ENCODE data around the gene CDKL5. TPM values are rescaled to one million over a fixed set of nuclear protein-coding genes. Genes with fewer than 3 reads are reported as not detected.

The CDKL5 gene
- total RNA-seq, 1 donor from 2014 or later = 53.5 TPM

- H3K27me3 Mint-ChIP-seq (ENCODE audit: unreplicated experiment) = no peaks in the 10 kb centered on the region
- H3K27ac Mint-ChIP-seq (ENCODE audit: unreplicated experiment) = no peak overlapping the region
- H3K36me3 Mint-ChIP-seq (ENCODE audit: unreplicated experiment) = no peaks in the 10 kb centered on the region
- peaks cover 11% of the 10 kb centered on the region for H3K4me1 Mint-ChIP-seq (ENCODE audit: low read depth, unreplicated experiment)
- no peak for DNase-seq
- H3K9me3 Mint-ChIP-seq (ENCODE audit: unreplicated experiment) = no peaks in the 10 kb centered on the region
- TF ChIP-seq, protein P1, sequence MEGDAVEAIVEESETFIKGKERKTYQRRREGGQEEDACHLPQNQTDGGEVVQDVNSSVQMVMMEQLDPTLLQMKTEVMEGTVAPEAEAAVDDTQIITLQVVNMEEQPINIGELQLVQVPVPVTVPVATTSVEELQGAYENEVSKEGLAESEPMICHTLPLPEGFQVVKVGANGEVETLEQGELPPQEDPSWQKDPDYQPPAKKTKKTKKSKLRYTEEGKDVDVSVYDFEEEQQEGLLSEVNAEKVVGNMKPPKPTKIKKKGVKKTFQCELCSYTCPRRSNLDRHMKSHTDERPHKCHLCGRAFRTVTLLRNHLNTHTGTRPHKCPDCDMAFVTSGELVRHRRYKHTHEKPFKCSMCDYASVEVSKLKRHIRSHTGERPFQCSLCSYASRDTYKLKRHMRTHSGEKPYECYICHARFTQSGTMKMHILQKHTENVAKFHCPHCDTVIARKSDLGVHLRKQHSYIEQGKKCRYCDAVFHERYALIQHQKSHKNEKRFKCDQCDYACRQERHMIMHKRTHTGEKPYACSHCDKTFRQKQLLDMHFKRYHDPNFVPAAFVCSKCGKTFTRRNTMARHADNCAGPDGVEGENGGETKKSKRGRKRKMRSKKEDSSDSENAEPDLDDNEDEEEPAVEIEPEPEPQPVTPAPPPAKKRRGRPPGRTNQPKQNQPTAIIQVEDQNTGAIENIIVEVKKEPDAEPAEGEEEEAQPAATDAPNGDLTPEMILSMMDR (IDR thresholded peaks at IDR 0.05; ENCODE audit: partially characterized antibody, unreplicated experiment) = no peak
- no peak overlapping the region for H3K4me3 Mint-ChIP-seq (ENCODE audit: unreplicated experiment)
These were observed 109.5 kb downstream of the CDKL5 start for GRCh38 chrX:18534949-18535348.

DNA sequence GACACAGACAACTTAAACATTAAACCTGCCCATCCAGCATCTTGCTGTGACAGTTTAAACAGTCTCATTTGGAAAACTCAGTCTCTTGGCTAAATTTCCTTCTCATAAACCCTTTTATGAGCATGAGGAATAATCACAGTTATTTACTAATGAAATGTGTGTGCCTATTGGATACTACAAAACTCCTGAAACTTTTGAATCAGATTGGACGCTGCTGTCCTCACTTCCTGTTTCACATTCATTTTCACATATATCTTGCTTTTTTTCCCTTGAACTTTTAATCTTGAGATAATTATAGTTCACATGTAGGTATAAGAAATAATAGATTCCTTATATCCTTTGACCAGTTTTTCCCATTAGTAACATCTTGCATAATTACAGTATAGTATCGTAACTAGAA lies 111.7 kb downstream of the CDKL5 start:
- Mint-ChIP-seq H3K4me3 (ENCODE audit: unreplicated experiment) (no peak overlapping the region), H3K9me3 (ENCODE audit: unreplicated experiment) (no peaks in the 10 kb centered on the region), H3K36me3 (ENCODE audit: unreplicated experiment) (no peaks in the 10 kb centered on the region), H3K27me3 (ENCODE audit: unreplicated experiment) (no peaks in the 10 kb centered on the region), H3K4me1 (ENCODE audit: low read depth, unreplicated experiment) (peaks cover 18% of the 10 kb centered on the region), H3K27ac (ENCODE audit: unreplicated experiment) (no peak overlapping the region)
- TF ChIP-seq, protein P1 (IDR thresholded peaks at IDR 0.05; ENCODE audit: partially characterized antibody, unreplicated experiment) = no peak
- no peak for DNase-seq

GRCh38 chrX:18537524-18537923 lies 112.1 kb downstream of the CDKL5 start:
- no peaks in the 10 kb centered on the region for H3K27me3 Mint-ChIP-seq (ENCODE audit: unreplicated experiment)
- TF ChIP-seq, protein P1 (IDR thresholded peaks at IDR 0.05; ENCODE audit: partially characterized antibody, unreplicated experiment) = no peak
- no peak overlapping the region for H3K4me3 Mint-ChIP-seq (ENCODE audit: unreplicated experiment)
- H3K36me3 Mint-ChIP-seq (ENCODE audit: unreplicated experiment) = no peaks in the 10 kb centered on the region
- peaks cover 17% of the 10 kb centered on the region for H3K4me1 Mint-ChIP-seq (ENCODE audit: low read depth, unreplicated experiment)
- no peak overlapping the region for H3K27ac Mint-ChIP-seq (ENCODE audit: unreplicated experiment)
- DNase-seq = no peak
- H3K9me3 Mint-ChIP-seq (ENCODE audit: unreplicated experiment) = no peaks in the 10 kb centered on the region

GRCh38 chrX:18542131-18542530 lies 116.7 kb downstream of the CDKL5 start:
- TF ChIP-seq, protein P1 (IDR thresholded peaks at IDR 0.05; ENCODE audit: partially characterized antibody, unreplicated experiment) = no peak
- Mint-ChIP-seq H3K27me3 (ENCODE audit: unreplicated experiment) (no peaks in the 10 kb centered on the region), H3K4me3 (ENCODE audit: unreplicated experiment) (no peak overlapping the region), H3K9me3 (ENCODE audit: unreplicated experiment) (no peaks in the 10 kb centered on the region), H3K4me1 (ENCODE audit: low read depth, unreplicated experiment) (peaks cover 20% of the 10 kb centered on the region), H3K36me3 (ENCODE audit: unreplicated experiment) (no peaks in the 10 kb centered on the region), H3K27ac (ENCODE audit: unreplicated experiment) (no peak overlapping the region)
- DNase-seq = no peak

GRCh38 chrX:18542905-18543304 lies 117.5 kb downstream of the CDKL5 start:
- Mint-ChIP-seq H3K4me1 (ENCODE audit: low read depth, unreplicated experiment) (peaks cover 20% of the 10 kb centered on the region), H3K4me3 (ENCODE audit: unreplicated experiment) (no peak overlapping the region), H3K9me3 (ENCODE audit: unreplicated experiment) (peaks cover 1% of the 10 kb centered on the region), H3K36me3 (ENCODE audit: unreplicated experiment) (no peaks in the 10 kb centered on the region), H3K27me3 (ENCODE audit: unreplicated experiment) (no peaks in the 10 kb centered on the region), H3K27ac (ENCODE audit: unreplicated experiment) (no peak overlapping the region)
- DNase-seq = no peak
- TF ChIP-seq, protein P1 (IDR thresholded peaks at IDR 0.05; ENCODE audit: partially characterized antibody, unreplicated experiment) = no peak
